ENCODE measurements around the gene PSPN.
A peak's percentile ranks its signal among the peaks of the same experiment; 100 is the strongest.

PSPN gene

DNA sequence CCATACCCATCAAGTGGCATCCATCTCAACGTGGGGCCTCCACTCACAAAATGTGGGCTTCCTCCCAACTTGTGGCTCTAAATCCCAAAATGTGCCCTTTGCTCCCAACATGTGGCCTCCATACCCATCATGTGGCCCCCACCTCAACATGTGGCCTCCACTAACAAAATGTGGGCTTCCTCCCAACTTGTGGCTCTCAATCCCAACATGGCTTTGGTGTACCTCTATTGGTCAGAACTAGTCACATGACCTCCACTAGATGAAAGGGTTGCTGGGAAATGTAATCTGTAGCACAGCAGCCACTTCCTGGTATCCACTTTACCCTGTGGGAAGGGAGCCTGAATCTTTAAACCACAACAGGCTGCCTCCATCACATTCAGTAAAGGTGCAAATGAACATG lies 32.3 kb downstream of the PSPN start:
- ATAC-seq (replicated peaks): no peak

DNA sequence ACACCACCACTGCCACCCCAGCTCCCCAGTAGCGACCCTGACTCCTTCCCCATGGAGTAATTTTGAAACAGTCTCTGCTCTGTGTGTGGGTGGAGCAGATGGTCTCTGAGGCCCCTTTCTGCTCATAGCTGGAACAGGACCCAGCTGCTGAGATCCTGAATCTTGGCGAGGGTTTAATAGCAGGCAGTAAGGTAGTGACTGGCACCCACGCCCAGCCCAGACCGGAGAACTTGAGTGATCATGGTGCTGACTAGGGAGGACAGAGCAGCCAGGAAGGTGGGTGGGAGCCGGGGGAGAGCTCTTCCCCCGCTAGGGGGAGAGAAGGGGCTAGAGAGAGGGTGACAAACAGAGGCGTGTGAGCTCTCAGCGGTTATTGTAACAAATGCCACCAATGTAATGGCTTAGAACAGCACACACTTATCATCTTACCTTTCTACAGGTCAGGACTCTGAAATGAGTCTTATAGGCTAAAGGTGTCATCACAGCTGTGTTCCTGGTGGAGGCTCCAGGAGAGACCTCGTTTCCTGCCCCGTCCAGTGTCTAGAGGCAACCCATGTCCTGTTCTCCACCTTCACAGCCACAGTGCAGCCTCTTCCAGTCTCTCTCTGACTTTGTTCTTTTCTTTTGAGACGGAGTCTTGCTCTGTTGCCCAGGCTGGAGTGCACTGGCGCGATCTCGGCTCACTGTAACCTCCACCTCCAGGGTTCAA lies 35.1 kb downstream of the PSPN start:
- H3K4me1 Mint-ChIP-seq: peaks cover 6 to 8% of the 10 kb centered on the region in 2 donors
- peaks cover 4 to 6% of the 10 kb centered on the region in 2 donors for H3K36me3 Mint-ChIP-seq
- ATAC-seq (replicated peaks): peak; percentile 31 to 57
- no peak overlapping the region for H3K4me3 Mint-ChIP-seq
- no peak for DNase-seq
- H3K27me3 Mint-ChIP-seq: peaks cover 6 to 7% of the 10 kb centered on the region in 2 donors
- no peak overlapping the region for H3K27ac Mint-ChIP-seq
- H3K9me3 Mint-ChIP-seq: peaks cover 4 to 5% of the 10 kb centered on the region in 2 donors

More for the DNA sequence above, 32.3 kb downstream of the PSPN start:
- DNase-seq: no peak
- H3K4me3 Mint-ChIP-seq: no peak overlapping the region
- peaks cover 6 to 8% of the 10 kb centered on the region in 2 donors for H3K4me1 Mint-ChIP-seq
- H3K27me3 Mint-ChIP-seq: peaks cover 6 to 11% of the 10 kb centered on the region in 2 donors
- H3K27ac Mint-ChIP-seq: no peak overlapping the region
- peaks cover 4 to 5% of the 10 kb centered on the region in 2 donors for H3K9me3 Mint-ChIP-seq
- peaks cover 4 to 6% of the 10 kb centered on the region in 2 donors for H3K36me3 Mint-ChIP-seq

DNA sequence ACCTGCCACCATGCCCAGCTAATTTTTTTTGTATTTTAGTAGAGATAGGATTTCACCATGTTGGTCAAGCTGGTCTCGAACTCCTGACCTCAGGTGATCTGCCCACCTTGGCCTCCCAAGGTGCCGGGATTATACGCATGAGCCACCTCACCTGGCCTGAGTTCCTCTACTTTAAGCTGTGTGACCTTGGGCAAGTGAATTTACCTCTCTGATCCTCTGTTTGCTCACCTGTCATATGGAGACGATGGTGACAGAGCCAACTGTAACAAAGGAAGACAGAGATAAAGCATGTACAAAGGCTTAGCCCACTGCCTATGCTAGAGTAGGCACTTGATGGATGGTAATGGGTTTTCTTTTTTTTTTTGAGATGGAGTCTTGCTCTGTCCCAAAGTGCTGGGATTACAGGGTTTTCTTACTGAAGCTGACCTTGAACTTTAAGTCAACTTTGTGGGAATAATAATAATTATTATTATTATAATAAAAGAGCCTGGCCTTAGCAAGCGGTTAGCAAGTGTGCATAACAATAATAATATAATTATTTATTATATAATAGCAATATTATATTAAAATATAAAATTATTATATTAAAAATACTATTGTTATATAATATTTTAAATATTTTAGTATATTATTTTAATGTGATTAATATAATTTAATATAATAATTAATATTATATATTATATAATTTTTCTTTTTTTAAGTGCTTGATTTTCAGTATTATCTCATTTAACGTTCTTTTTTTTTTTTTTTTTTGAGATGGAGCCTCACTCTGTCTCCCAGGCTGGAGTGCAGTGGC lies 41.0 kb downstream of the PSPN start:
- Mint-ChIP-seq H3K36me3 (no peaks in the 10 kb centered on the region), H3K4me1 (no peaks in the 10 kb centered on the region), H3K27ac (no peak overlapping the region), H3K4me3 (no peak overlapping the region), H3K9me3 (no peaks in the 10 kb centered on the region), H3K27me3 (peaks cover 0 to 5% of the 10 kb centered on the region in 2 donors)
- DNase-seq (no peak), ATAC-seq (replicated peaks) (no peak)

DNA sequence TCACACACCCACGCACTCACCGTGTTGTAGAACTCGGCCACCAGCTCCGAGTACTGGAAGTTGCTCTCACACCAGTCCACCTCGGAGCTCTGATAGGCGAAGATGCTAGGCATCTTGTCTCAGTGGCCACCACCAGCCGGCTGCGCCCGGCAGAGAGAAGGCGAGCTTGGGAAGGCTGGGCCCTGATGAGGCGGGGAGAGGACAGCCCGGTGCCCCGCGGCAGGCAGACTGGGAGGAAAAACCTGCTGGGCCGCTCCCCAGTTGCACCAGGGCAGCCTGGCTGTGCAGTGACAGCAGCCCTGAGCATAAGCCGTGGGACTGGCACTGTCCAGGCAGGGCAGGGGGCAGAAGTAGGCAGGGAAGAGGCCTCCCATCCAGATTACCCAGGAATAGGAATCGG lies 42.3 kb downstream of the PSPN start, which contains the start of gene ACER1:
ACER1 (minus strand) TSS at position 174 of the 400 bp plus-strand sequence; CDS start at position 113, 61 bp downstream.
- Mint-ChIP-seq H3K4me3 (no peak within 1 kb of the TSS), H3K4me1 (no peaks in the 10 kb centered on the region), H3K27me3 (peaks cover 0 to 5% of the 10 kb centered on the region in 2 donors), H3K36me3 (no peaks in the 10 kb centered on the region), H3K27ac (peak within 1 kb of the TSS; percentile 51), H3K9me3 (no peaks in the 10 kb centered on the region)
- ATAC-seq (replicated peaks) (no peak), DNase-seq (no peak)

DNA sequence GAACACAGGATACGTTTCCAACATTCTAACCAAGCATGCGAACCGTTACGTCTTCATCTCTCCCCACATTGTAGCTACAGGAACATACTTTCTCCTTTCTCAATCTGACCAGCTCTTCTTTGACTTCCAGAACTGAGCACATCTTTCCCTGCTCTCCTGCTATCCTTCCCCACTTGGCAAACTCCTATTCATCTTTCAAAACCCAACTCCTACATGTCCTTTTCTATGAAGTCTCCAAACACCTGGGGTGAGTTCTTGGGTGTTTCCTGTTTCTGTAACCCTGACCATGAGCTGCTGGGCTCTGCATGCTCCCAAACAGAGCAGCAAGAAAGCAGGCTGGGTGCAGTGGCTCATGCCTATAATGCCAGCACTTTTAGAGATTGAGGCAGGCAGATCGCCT lies 48.9 kb downstream of the PSPN start:
- Mint-ChIP-seq H3K9me3 (peaks cover 3% of the 10 kb centered on the region in 2 donors), H3K4me3 (no peak overlapping the region), H3K27me3 (peaks cover 13 to 19% of the 10 kb centered on the region in 2 donors), H3K4me1 (no peaks in the 10 kb centered on the region), H3K27ac (no peak overlapping the region), H3K36me3 (peaks cover 0 to 4% of the 10 kb centered on the region in 2 donors)
- ATAC-seq (replicated peaks) (no peak), DNase-seq (no peak)

DNA sequence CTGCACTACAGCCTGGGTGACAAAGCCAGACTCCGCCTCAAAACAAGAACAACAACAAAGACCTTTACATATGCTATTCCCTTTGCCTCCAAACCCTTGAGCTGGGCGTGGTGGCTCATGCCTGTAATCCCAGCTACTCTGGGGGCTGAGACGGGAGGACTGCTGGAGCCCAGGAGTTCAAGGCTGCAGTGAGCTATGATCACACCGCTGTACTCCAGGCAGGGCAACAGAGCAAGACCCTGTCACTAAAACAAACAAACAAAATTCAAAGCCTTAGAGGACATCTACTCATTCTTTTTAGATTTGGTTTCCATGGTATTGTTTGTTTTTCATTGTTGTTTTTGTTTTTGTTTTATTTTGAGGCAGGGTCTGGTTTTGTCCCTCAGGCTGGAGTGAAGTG lies 50.1 kb downstream of the PSPN start:
- Mint-ChIP-seq H3K4me3 (no peak overlapping the region), H3K4me1 (no peaks in the 10 kb centered on the region), H3K27ac (no peak overlapping the region), H3K36me3 (peaks cover 0 to 4% of the 10 kb centered on the region in 2 donors), H3K9me3 (peaks cover 3% of the 10 kb centered on the region in 2 donors), H3K27me3 (peaks cover 13 to 19% of the 10 kb centered on the region in 2 donors)
- no peak for DNase-seq
- ATAC-seq (replicated peaks): no peak

Data from stimulated activated naive B cell treated with anti-CD40 and anti-IgM and Interleukin-4, amounts not matched to agents 10 μg/mL and 1 μg/mL and 100 μg/mL, for 72 hours (primary cell).